CD4-positive, alpha-beta memory T cell (primary cell): ENCODE measurements around the gene MYL12B. TPM values are rescaled to one million over a fixed set of nuclear protein-coding genes. Genes with fewer than 3 reads are reported as not detected.
A peak's percentile ranks its signal among the peaks of the same experiment; 100 is the strongest.
"Not testable (repeated sequence)": the region's sequence is repeated elsewhere in the genome, so short reads cannot be mapped to it uniquely, and the experiment has no call there.

Experiments
- CTCF ChIA-PET: fragments of 350-600 bp; sonication (Branson Sonifier 250); formaldehyde crosslinking; loops from one replicate; lab custom pipeline; 2021; ENCODE audit warnings: inconsistent platforms; ENCODE audit not compliant: partially characterized antibody; lab: Charles Lee
- POLR2A ChIA-PET: fragments of 350-600 bp; sonication (Branson Sonifier 250); formaldehyde crosslinking; loops from one replicate; lab custom pipeline; 2021; ENCODE audit not compliant: partially characterized antibody; lab: Charles Lee
- DNase-seq, 5 donors: peaks; one replicate each; pipeline versions ENCODE4 v3.0.0 to v3.0.0-alpha.2; 2020 to 2022; ENCODE audit warnings: mixed read lengths in 1 of 5
- H3K27ac ChIP-seq: one replicate; pipeline ENCODE4 v1.7.0; 2013; ENCODE audit warnings: low read depth, low read length
- H3K27me3 ChIP-seq: 2 replicates; pipeline ENCODE4 v1.7.0; 2013; ENCODE audit warnings: mild to moderate bottlenecking, low read length, moderate library complexity; ENCODE audit not compliant: insufficient read depth
- H3K36me3 ChIP-seq: 2 replicates; pipeline ENCODE4 v1.7.0; 2013; ENCODE audit warnings: mild to moderate bottlenecking, low read length, moderate library complexity; ENCODE audit not compliant: insufficient read depth
- H3K4me1 ChIP-seq: 2 replicates; pipeline ENCODE4 v1.7.0; 2013; ENCODE audit warnings: mild to moderate bottlenecking, low read length, moderate library complexity; ENCODE audit not compliant: insufficient read depth
- H3K4me3 ChIP-seq, 2 donors: one replicate each; pipeline ENCODE4 v1.7.0; 2013; ENCODE audit warnings: low read length in 2 of 2, mild to moderate bottlenecking in 1 of 2
- H3K9me3 ChIP-seq, 2 donors: one replicate each; pipeline ENCODE4 v1.7.0; 2013; ENCODE audit warnings: low read length in 2 of 2, control low read depth in 1 of 2; ENCODE audit not compliant: control insufficient read depth in 1 of 2
- H3K27ac Mint-ChIP-seq, 7 donors: one replicate each; pipeline ENCODE4 v1.8.0; 2020 to 2021; ENCODE audit warnings: mixed read lengths in 7 of 7, mild to moderate bottlenecking in 6 of 7, inconsistent platforms in 3 of 7, moderate library complexity in 3 of 7
- H3K27me3 Mint-ChIP-seq, 2 donors: one replicate each; pipeline ENCODE4 v1.8.0; 2020 to 2021; ENCODE audit warnings: mixed read lengths in 2 of 2
- H3K36me3 Mint-ChIP-seq, 2 donors: one replicate each; pipeline ENCODE4 v1.8.0; 2020 to 2021; ENCODE audit warnings: mixed read lengths in 2 of 2, inconsistent platforms in 1 of 2, mild to moderate bottlenecking in 1 of 2
- H3K4me1 Mint-ChIP-seq, 4 donors: one replicate each; pipeline ENCODE4 v1.8.0; 2020 to 2021; ENCODE audit warnings: mixed read lengths in 4 of 4, mild to moderate bottlenecking in 1 of 4
- H3K4me3 Mint-ChIP-seq, 8 donors: one replicate each; pipeline ENCODE4 v1.8.0; 2020 to 2021; ENCODE audit warnings: mixed read lengths in 8 of 8, mild to moderate bottlenecking in 7 of 8, moderate library complexity in 6 of 8, inconsistent platforms in 3 of 8
- H3K9me3 Mint-ChIP-seq, 8 donors: one replicate each; pipeline ENCODE4 v1.8.0; 2020 to 2021; ENCODE audit warnings: mixed read lengths in 8 of 8, mild to moderate bottlenecking in 5 of 8, inconsistent platforms in 3 of 8, moderate library complexity in 1 of 8
- intact Hi-C: fragments of 100-400 bp; cut with micrococcal nuclease; formaldehyde crosslinking; loops from one replicate; pipeline ENCODE4 v1.15.1; 2023
- polyA plus RNA-seq, 2 donors: library from polyadenylated mRNA; unstranded; fragments of 300-500 nt; fragmentation: Illumina TruSeq; gene quantifications; one replicate each; pipeline ENCODE4 v1.2.3, GENCODE V29; 2021
- total RNA-seq, 2 experiments: library from RNA; stranded (reverse); gene quantifications; one replicate each; pipeline ENCODE4 v1.2.3, GENCODE V29; 2021

The MYL12B gene
- total and polyA plus RNA-seq, 4 experiments from 2014 or later = 199 to 1,169 (median 590) TPM

GRCh38 chr18:3313685-3314084 lies 51.8 kb downstream of the MYL12B start:
- Mint-ChIP-seq H3K4me3 (no peak overlapping the region), H3K4me1 (no peaks in the 10 kb centered on the region), H3K27ac (no peak overlapping the region), H3K36me3 (no peaks in the 10 kb centered on the region), H3K9me3 (peaks cover 0 to 7% (median 0%) of the 10 kb centered on the region in 8 donors), H3K27me3 (no peaks in the 10 kb centered on the region)
- Histone ChIP-seq H3K36me3 (no peaks in the 10 kb centered on the region), H3K4me1 (no peaks in the 10 kb centered on the region), H3K9me3 (no peaks in the 10 kb centered on the region), H3K27me3 (no peaks in the 10 kb centered on the region), H3K27ac (no peak overlapping the region), H3K4me3 (no peak overlapping the region)
- ChIA-PET POLR2A (no interaction called here), CTCF (interaction anchor here (1.0 to 1.9 kb wide), 2 partner anchors 9 to 16 kb away, joined by 4 read pairs; no protein-coding TSS in a partner anchor)
- intact Hi-C loops = no loop called here
- DNase-seq = no peak

- H3K4me3 Mint-ChIP-seq, H3K27ac Mint-ChIP-seq, POLR2A ChIA-PET, H3K36me3 Mint-ChIP-seq, H3K9me3 ChIP-seq, H3K4me1 ChIP-seq, DNase-seq, CTCF ChIA-PET, H3K27me3 Mint-ChIP-seq, H3K9me3 Mint-ChIP-seq, H3K36me3 ChIP-seq, H3K27me3 ChIP-seq, intact Hi-C loops, H3K27ac ChIP-seq, H3K4me1 Mint-ChIP-seq, H3K4me3 ChIP-seq: not testable (repeated sequence)
These were observed 53.4 kb downstream of the MYL12B start for GRCh38 chr18:3315344-3315743.

- POLR2A ChIA-PET = no interaction called here
- CTCF ChIA-PET = interaction anchor here (0.6 to 2.4 kb wide), 6 partner anchors 15 to 347 kb away, joined by 3 to 12 read pairs (median 3); no protein-coding TSS in a partner anchor
- intact Hi-C loops = no loop called here
These were observed 57.5 kb downstream of the MYL12B start for GRCh38 chr18:3319399-3319798.

GRCh38 chr18:3319894-3320454 lies 58.0 kb downstream of the MYL12B start:
- H3K27ac Mint-ChIP-seq = no peak overlapping the region
- POLR2A ChIA-PET = no interaction called here

More at GRCh38 chr18:3319399-3319798, 57.5 kb downstream of the MYL12B start:
- Mint-ChIP-seq H3K4me1 (peaks cover 0 to 2% (median 0%) of the 10 kb centered on the region in 4 donors), H3K27ac (no peak overlapping the region), H3K4me3 (no peak overlapping the region), H3K9me3 (peaks cover 0 to 7% (median 0%) of the 10 kb centered on the region in 8 donors), H3K27me3 (peaks cover 4 to 6% of the 10 kb centered on the region in 2 donors), H3K36me3 (no peaks in the 10 kb centered on the region)
- no peaks in the 10 kb centered on the region for H3K4me1 ChIP-seq
- no peaks in the 10 kb centered on the region for H3K27me3 ChIP-seq
- no peak for DNase-seq
- no peaks in the 10 kb centered on the region for H3K36me3 ChIP-seq
- no peak overlapping the region for H3K4me3 ChIP-seq
- H3K27ac ChIP-seq = no peak overlapping the region
- no peaks in the 10 kb centered on the region for H3K9me3 ChIP-seq

GRCh38 chr18:3321133-3321812 lies 59.3 kb downstream of the MYL12B start:
- Histone ChIP-seq H3K4me3 (no peak overlapping the region), H3K36me3 (no peaks in the 10 kb centered on the region), H3K27ac (no peak overlapping the region), H3K9me3 (no peaks in the 10 kb centered on the region), H3K27me3 (no peaks in the 10 kb centered on the region), H3K4me1 (no peaks in the 10 kb centered on the region)
- DNase-seq = no peak
- peaks cover 6% of the 10 kb centered on the region in 2 donors for H3K27me3 Mint-ChIP-seq
- peaks cover 0 to 2% (median 0%) of the 10 kb centered on the region in 8 donors for H3K9me3 Mint-ChIP-seq
- H3K27ac Mint-ChIP-seq = peak overlapping the region in 1 of 7 donors; percentile 7
- intact Hi-C loops = no loop called here
- ChIA-PET CTCF (interaction anchor here (1.4 to 2.4 kb wide), 2 partner anchors 24 to 264 kb away, joined by 3 to 12 read pairs; no protein-coding TSS in a partner anchor), POLR2A (no interaction called here)
- no peaks in the 10 kb centered on the region for H3K36me3 Mint-ChIP-seq
- H3K4me3 Mint-ChIP-seq = no peak overlapping the region
- peaks cover 0 to 2% (median 0%) of the 10 kb centered on the region in 4 donors for H3K4me1 Mint-ChIP-seq

More at GRCh38 chr18:3319894-3320454, 58.0 kb downstream of the MYL12B start:
- H3K4me1 ChIP-seq = no peaks in the 10 kb centered on the region
- Mint-ChIP-seq H3K27me3 (peaks cover 4 to 6% of the 10 kb centered on the region in 2 donors), H3K4me1 (peaks cover 0 to 2% (median 0%) of the 10 kb centered on the region in 4 donors), H3K9me3 (peaks cover 0 to 7% (median 0%) of the 10 kb centered on the region in 8 donors), H3K4me3 (no peak overlapping the region), H3K36me3 (no peaks in the 10 kb centered on the region)
- H3K27ac ChIP-seq = no peak overlapping the region
- DNase-seq = no peak
- intact Hi-C loops = no loop called here
- CTCF ChIA-PET = interaction anchor here (0.6 to 2.4 kb wide), 6 partner anchors 16 to 347 kb away, joined by 3 to 12 read pairs (median 3); no protein-coding TSS in a partner anchor
- H3K36me3 ChIP-seq = no peaks in the 10 kb centered on the region
- H3K9me3 ChIP-seq = no peaks in the 10 kb centered on the region
- no peak overlapping the region for H3K4me3 ChIP-seq
- H3K27me3 ChIP-seq = no peaks in the 10 kb centered on the region

- no peak for DNase-seq
- no peaks in the 10 kb centered on the region for H3K27me3 ChIP-seq
- no peak overlapping the region for H3K27ac Mint-ChIP-seq
These were observed 62.0 kb downstream of the MYL12B start for GRCh38 chr18:3323900-3324299.

More at GRCh38 chr18:3323900-3324299, 62.0 kb downstream of the MYL12B start:
- CTCF ChIA-PET = interaction anchor here (0.9 to 2.1 kb wide), 8 partner anchors 43 to 342 kb away, joined by 3 to 12 read pairs (median 5); no protein-coding TSS in a partner anchor
- Mint-ChIP-seq H3K27me3 (peaks cover 6 to 13% of the 10 kb centered on the region in 2 donors), H3K4me1 (peaks cover 0 to 2% (median 0%) of the 10 kb centered on the region in 4 donors), H3K36me3 (no peaks in the 10 kb centered on the region), H3K4me3 (no peak overlapping the region), H3K9me3 (no peaks in the 10 kb centered on the region)
- intact Hi-C loops = loop anchor here (1.0 kb wide), 1 partner anchor 43 kb away; no protein-coding TSS in a partner anchor
- POLR2A ChIA-PET = no interaction called here
- no peaks in the 10 kb centered on the region for H3K36me3 ChIP-seq
- H3K9me3 ChIP-seq = no peaks in the 10 kb centered on the region
- H3K27ac ChIP-seq = no peak overlapping the region
- no peak overlapping the region for H3K4me3 ChIP-seq
- no peaks in the 10 kb centered on the region for H3K4me1 ChIP-seq
